IPS-20b (cell line): ENCODE results near the gene CAV1.

Experiments used
- H3K27ac ChIP-seq: one replicate; pipeline ENCODE4 v1.5.1; 2013; ENCODE audit warnings: low read length
- H3K27me3 ChIP-seq: 2 replicates; pipeline ENCODE4 v1.6.1; 2013; ENCODE audit warnings: mild to moderate bottlenecking, low read length, inconsistent platforms; ENCODE audit not compliant: insufficient read depth
- H3K36me3 ChIP-seq: 2 replicates; pipeline ENCODE4 v1.6.1; 2013; ENCODE audit warnings: low read depth, mild to moderate bottlenecking, inconsistent platforms, low read length, moderate library complexity; ENCODE audit not compliant: insufficient read depth
- H3K4me1 ChIP-seq: 2 replicates; pipeline ENCODE4 v1.6.1; 2013; ENCODE audit warnings: mild to moderate bottlenecking, control low read depth, inconsistent platforms, low read length, moderate library complexity; ENCODE audit not compliant: insufficient read depth
- H3K4me3 ChIP-seq: 2 replicates; pipeline ENCODE4 v1.5.1; 2013; ENCODE audit warnings: mild to moderate bottlenecking, low read length, inconsistent platforms
- H3K9ac ChIP-seq: 2 replicates; pipeline ENCODE4 v1.6.1; 2013; ENCODE audit warnings: low read depth, mild to moderate bottlenecking, inconsistent platforms, low read length, moderate library complexity
- H3K9me3 ChIP-seq: 2 replicates; pipeline ENCODE4 v1.6.1; 2013; ENCODE audit warnings: mild to moderate bottlenecking, low read depth, low read length, inconsistent platforms; ENCODE audit not compliant: insufficient read depth

The CAV1 gene

GRCh38 chr7:116566666-116567065 is 41.8 kb downstream of the CAV1 start:
- H3K27me3 ChIP-seq = no peaks in the 10 kb centered on the region
- H3K4me1 ChIP-seq = no peaks in the 10 kb centered on the region
- no peak overlapping the region for H3K27ac ChIP-seq
- H3K4me3 ChIP-seq = no peak overlapping the region
- no peak overlapping the region for H3K9ac ChIP-seq
- H3K36me3 ChIP-seq = no peaks in the 10 kb centered on the region
- no peaks in the 10 kb centered on the region for H3K9me3 ChIP-seq

GRCh38 chr7:116569737-116570136 is 44.9 kb downstream of the CAV1 start:
- H3K9ac ChIP-seq = no peak overlapping the region
- H3K27me3 ChIP-seq = no peaks in the 10 kb centered on the region
- H3K4me3 ChIP-seq = no peak overlapping the region
- H3K9me3 ChIP-seq = no peaks in the 10 kb centered on the region
- no peaks in the 10 kb centered on the region for H3K36me3 ChIP-seq
- no peak overlapping the region for H3K27ac ChIP-seq
- no peaks in the 10 kb centered on the region for H3K4me1 ChIP-seq

GRCh38 chr7:116570306-116570705 is 45.5 kb downstream of the CAV1 start:
- Histone ChIP-seq H3K27ac (no peak overlapping the region), H3K27me3 (no peaks in the 10 kb centered on the region), H3K4me3 (no peak overlapping the region), H3K36me3 (no peaks in the 10 kb centered on the region), H3K4me1 (no peaks in the 10 kb centered on the region), H3K9ac (no peak overlapping the region), H3K9me3 (no peaks in the 10 kb centered on the region)

- H3K9me3 ChIP-seq = no peaks in the 10 kb centered on the region
- H3K9ac ChIP-seq = no peak overlapping the region
- H3K27ac ChIP-seq = no peak overlapping the region
- no peaks in the 10 kb centered on the region for H3K4me1 ChIP-seq
- H3K27me3 ChIP-seq = no peaks in the 10 kb centered on the region
- H3K4me3 ChIP-seq = no peak overlapping the region
- H3K36me3 ChIP-seq = no peaks in the 10 kb centered on the region
Measured at GRCh38 chr7:116571037-116571436, 46.2 kb downstream of the CAV1 start.

GRCh38 chr7:116571552-116571951 is 46.7 kb downstream of the CAV1 start:
- no peaks in the 10 kb centered on the region for H3K36me3 ChIP-seq
- H3K27ac ChIP-seq = no peak overlapping the region
- no peaks in the 10 kb centered on the region for H3K4me1 ChIP-seq
- no peak overlapping the region for H3K4me3 ChIP-seq
- H3K9me3 ChIP-seq = no peaks in the 10 kb centered on the region
- no peaks in the 10 kb centered on the region for H3K27me3 ChIP-seq
- no peak overlapping the region for H3K9ac ChIP-seq

GRCh38 chr7:116572036-116572435 is 47.2 kb downstream of the CAV1 start:
- H3K4me1 ChIP-seq = no peaks in the 10 kb centered on the region
- no peak overlapping the region for H3K27ac ChIP-seq

GRCh38 chr7:116573541-116573940 is 48.7 kb downstream of the CAV1 start:
- Histone ChIP-seq H3K4me3 (no peak overlapping the region), H3K9ac (no peak overlapping the region), H3K9me3 (no peaks in the 10 kb centered on the region), H3K27ac (no peak overlapping the region), H3K27me3 (no peaks in the 10 kb centered on the region), H3K4me1 (no peaks in the 10 kb centered on the region), H3K36me3 (no peaks in the 10 kb centered on the region)

More at GRCh38 chr7:116572036-116572435, 47.2 kb downstream of the CAV1 start:
- H3K9me3 ChIP-seq = no peaks in the 10 kb centered on the region
- H3K27me3 ChIP-seq = no peaks in the 10 kb centered on the region
- no peak overlapping the region for H3K9ac ChIP-seq
- H3K4me3 ChIP-seq = no peak overlapping the region
- no peaks in the 10 kb centered on the region for H3K36me3 ChIP-seq

- H3K36me3 ChIP-seq = no peaks in the 10 kb centered on the region
- no peaks in the 10 kb centered on the region for H3K4me1 ChIP-seq
Measured at GRCh38 chr7:116574025-116574822, 49.4 kb downstream of the CAV1 start.

GRCh38 chr7:116575853-116576252 is 51.0 kb downstream of the CAV1 start:
- Histone ChIP-seq H3K27me3 (no peaks in the 10 kb centered on the region), H3K36me3 (no peaks in the 10 kb centered on the region), H3K9me3 (no peaks in the 10 kb centered on the region), H3K4me1 (no peaks in the 10 kb centered on the region), H3K9ac (no peak overlapping the region), H3K27ac (no peak overlapping the region), H3K4me3 (no peak overlapping the region)

More at GRCh38 chr7:116574025-116574822, 49.4 kb downstream of the CAV1 start:
- Histone ChIP-seq H3K9me3 (no peaks in the 10 kb centered on the region), H3K27me3 (no peaks in the 10 kb centered on the region), H3K4me3 (no peak overlapping the region), H3K9ac (no peak overlapping the region), H3K27ac (no peak overlapping the region)

GRCh38 chr7:116576350-116577319 is 51.8 kb downstream of the CAV1 start:
- no peaks in the 10 kb centered on the region for H3K4me1 ChIP-seq
- H3K36me3 ChIP-seq = no peaks in the 10 kb centered on the region
- H3K27ac ChIP-seq = no peak overlapping the region
- no peak overlapping the region for H3K9ac ChIP-seq
- H3K9me3 ChIP-seq = no peaks in the 10 kb centered on the region
- no peak overlapping the region for H3K4me3 ChIP-seq
- no peaks in the 10 kb centered on the region for H3K27me3 ChIP-seq

GRCh38 chr7:116577320-116577871 is 52.6 kb downstream of the CAV1 start:
- H3K27me3 ChIP-seq = no peaks in the 10 kb centered on the region
- no peak overlapping the region for H3K9ac ChIP-seq
- no peaks in the 10 kb centered on the region for H3K36me3 ChIP-seq
- H3K4me3 ChIP-seq = no peak overlapping the region
- no peaks in the 10 kb centered on the region for H3K4me1 ChIP-seq
- no peak overlapping the region for H3K27ac ChIP-seq
- H3K9me3 ChIP-seq = no peaks in the 10 kb centered on the region
